Measurements from ENCODE around the gene PTGDR2. TPM values are rescaled to one million over a fixed set of nuclear protein-coding genes. Genes with fewer than 3 reads are reported as not detected.

Gene PTGDR2
- total RNA-seq, 1 experiment from 2014 or later = 0.07 TPM

- Mint-ChIP-seq H3K4me1 (no peaks in the 10 kb centered on the region), H3K27ac (no peak overlapping the region), H3K36me3 (no peaks in the 10 kb centered on the region), H3K4me3 (no peak overlapping the region), H3K9me3 (peaks cover 10% of the 10 kb centered on the region), H3K27me3 (ENCODE audit: low read depth) (peaks cover 22% of the 10 kb centered on the region)
- TF ChIP-seq FOXJ3 (CRISPR knock-in tag; IDR thresholded peaks at IDR 0.05; ENCODE audit: borderline replicate concordance) (no peak), MXD4 (CRISPR knock-in tag; IDR thresholded peaks at IDR 0.05; ENCODE audit: borderline replicate concordance) (no peak), ZNF219 (CRISPR knock-in tag; IDR thresholded peaks at IDR 0.05; ENCODE audit: borderline replicate concordance) (no peak), ZNF263 (CRISPR knock-in tag; IDR thresholded peaks at IDR 0.05; ENCODE audit: low read depth) (no peak)
- POLR2A ChIA-PET = no interaction called here
- ATAC-seq (no peak), DNase-seq (ENCODE audit: low spot score) (no peak)
- CTCF ChIA-PET = interaction anchor here (1.8 kb wide), 1 partner anchor 86 kb away, joined by 8 read pairs; no protein-coding TSS in a partner anchor
Measured at GRCh38 chr11:60801194-60801593, 54.6 kb downstream of the PTGDR2 start.

Other genes with a start within 250 kb of the PTGDR2 start
- not detected in 3 replicates for gene MS4A8, start 156.3 kb downstream of the PTGDR2 start, total RNA-seq (2021)
- gene MS4A18, start 131.2 kb downstream of the PTGDR2 start, total RNA-seq (2021) = not detected in 3 replicates
- gene MS4A15, start 99.1 kb downstream of the PTGDR2 start, total RNA-seq (2021) = 0.09 to 0.41 TPM (median 0.39 TPM) in 3 replicates
- not detected in 3 replicates for gene MS4A10, start 70.6 kb downstream of the PTGDR2 start, total RNA-seq (2021)
- gene CCDC86, start 13.8 kb downstream of the PTGDR2 start, total RNA-seq (2021) = 49.4 to 53.5 TPM (median 53.1 TPM) in 3 replicates
- not detected in 3 replicates for gene ZP1, start 11.6 kb upstream of the PTGDR2 start, total RNA-seq (2021)
- 103 to 116 TPM (median 105 TPM) in 3 replicates for gene PRPF19, start 50.6 kb upstream of the PTGDR2 start, total RNA-seq (2021)
- gene TMEM109, start 58.2 kb upstream of the PTGDR2 start, total RNA-seq (2021) = 24.1 to 26.8 TPM (median 25.1 TPM) in 3 replicates
- gene TMEM132A, start 68.5 kb upstream of the PTGDR2 start, total RNA-seq (2021) = 110 to 114 TPM (median 114 TPM) in 3 replicates
- gene SLC15A3, start 96.2 kb upstream of the PTGDR2 start, total RNA-seq (2021) = 10.2 to 12.1 TPM (median 11.5 TPM) in 3 replicates
- gene CD6, start 115.7 kb upstream of the PTGDR2 start, total RNA-seq (2021) = 0.53 to 1.0 TPM (median 0.73 TPM) in 3 replicates
- gene CD5, start 246.5 kb upstream of the PTGDR2 start, total RNA-seq (2021) = 0.30 to 0.37 TPM (median 0.32 TPM) in 3 replicates